ENCODE measurements around the gene ACSL4.
"Not testable (repeated sequence)": the region's sequence is repeated elsewhere in the genome, so short reads cannot be mapped to it uniquely, and the experiment has no call there.

Gene ACSL4

DNA sequence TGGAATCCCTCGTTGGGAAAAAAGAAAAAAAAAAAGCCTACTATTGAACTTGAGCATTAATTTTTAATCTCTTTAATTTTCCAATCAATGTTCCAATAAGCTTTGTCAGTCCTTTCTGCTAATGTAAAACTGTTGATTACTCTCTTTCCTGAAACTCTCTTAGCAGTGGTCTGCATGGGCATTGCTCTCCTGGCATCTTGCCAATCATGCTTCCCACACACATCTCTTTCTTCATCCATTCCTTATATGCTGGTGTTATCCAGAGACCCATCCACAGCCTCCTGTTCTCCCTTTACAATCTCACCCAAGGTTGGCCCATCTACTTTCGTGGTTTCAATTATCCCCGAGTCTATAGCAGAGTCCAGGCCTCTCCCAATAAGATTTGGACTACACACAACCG lies 76.3 kb downstream of the ACSL4 start:
- no peaks in the 10 kb centered on the region for H3K27me3 ChIP-seq
- DNase-seq = no peak
- H3K4me3 ChIP-seq (ENCODE audit: low read depth, low read length) = no peak overlapping the region
- TF ChIP-seq, protein P1, sequence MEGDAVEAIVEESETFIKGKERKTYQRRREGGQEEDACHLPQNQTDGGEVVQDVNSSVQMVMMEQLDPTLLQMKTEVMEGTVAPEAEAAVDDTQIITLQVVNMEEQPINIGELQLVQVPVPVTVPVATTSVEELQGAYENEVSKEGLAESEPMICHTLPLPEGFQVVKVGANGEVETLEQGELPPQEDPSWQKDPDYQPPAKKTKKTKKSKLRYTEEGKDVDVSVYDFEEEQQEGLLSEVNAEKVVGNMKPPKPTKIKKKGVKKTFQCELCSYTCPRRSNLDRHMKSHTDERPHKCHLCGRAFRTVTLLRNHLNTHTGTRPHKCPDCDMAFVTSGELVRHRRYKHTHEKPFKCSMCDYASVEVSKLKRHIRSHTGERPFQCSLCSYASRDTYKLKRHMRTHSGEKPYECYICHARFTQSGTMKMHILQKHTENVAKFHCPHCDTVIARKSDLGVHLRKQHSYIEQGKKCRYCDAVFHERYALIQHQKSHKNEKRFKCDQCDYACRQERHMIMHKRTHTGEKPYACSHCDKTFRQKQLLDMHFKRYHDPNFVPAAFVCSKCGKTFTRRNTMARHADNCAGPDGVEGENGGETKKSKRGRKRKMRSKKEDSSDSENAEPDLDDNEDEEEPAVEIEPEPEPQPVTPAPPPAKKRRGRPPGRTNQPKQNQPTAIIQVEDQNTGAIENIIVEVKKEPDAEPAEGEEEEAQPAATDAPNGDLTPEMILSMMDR (IDR thresholded peaks at IDR 0.05; ENCODE audit: low read depth, low read length) = no peak
- H3K9me3 ChIP-seq = no peaks in the 10 kb centered on the region
- H3K36me3 ChIP-seq = peaks cover 3% of the 10 kb centered on the region; the same call in 1 of the 2 replicates
- no peaks in the 10 kb centered on the region for H3K4me1 ChIP-seq

DNA sequence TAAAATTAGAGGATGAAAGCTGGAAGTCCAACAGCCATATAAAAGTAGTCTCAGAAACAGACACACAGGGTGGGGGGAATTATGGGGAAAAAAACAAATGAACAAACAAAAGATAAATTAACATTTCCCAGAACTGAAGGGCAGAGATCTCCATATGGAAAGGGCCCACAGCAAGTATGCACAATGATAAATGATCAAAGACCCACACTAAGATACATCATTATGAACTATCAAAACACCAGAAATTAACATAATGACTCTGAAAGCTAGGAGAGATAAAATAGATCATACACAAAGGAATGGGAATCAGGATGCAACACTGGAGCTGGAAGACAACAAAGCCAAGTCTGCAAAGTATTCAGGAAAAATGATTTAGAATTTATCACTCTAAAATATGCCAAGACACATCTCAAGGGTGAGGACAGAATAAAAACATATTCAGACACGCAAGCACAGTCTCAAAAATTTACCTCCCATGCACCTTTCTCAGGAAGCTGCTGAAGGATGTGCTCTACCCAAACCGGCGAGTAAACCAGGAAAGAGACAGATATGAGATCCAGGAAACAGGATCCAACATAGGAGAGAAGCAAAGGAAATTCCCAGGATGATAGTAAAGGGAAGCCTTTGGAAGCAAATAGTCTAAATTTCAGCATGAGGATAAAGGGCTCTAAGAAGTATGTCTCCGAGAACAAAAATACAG lies 77.4 kb downstream of the ACSL4 start:
- H3K36me3 ChIP-seq = peaks cover 3% of the 10 kb centered on the region; the same call in 1 of the 2 replicates
- TF ChIP-seq, protein P1 (IDR thresholded peaks at IDR 0.05; ENCODE audit: low read depth, low read length) = no peak
- no peak for DNase-seq
- H3K9me3 ChIP-seq = no peaks in the 10 kb centered on the region
- no peaks in the 10 kb centered on the region for H3K4me1 ChIP-seq
- no peaks in the 10 kb centered on the region for H3K27me3 ChIP-seq
- H3K4me3 ChIP-seq (ENCODE audit: low read depth, low read length) = no peak overlapping the region

- Histone ChIP-seq H3K27me3 (no peaks in the 10 kb centered on the region), H3K9me3 (no peaks in the 10 kb centered on the region), H3K4me3 (ENCODE audit: low read depth, low read length) (no peak overlapping the region), H3K4me1 (no peaks in the 10 kb centered on the region), H3K36me3 (peaks cover 3% of the 10 kb centered on the region; the same call in 1 of the 2 replicates)
- DNase-seq = no peak
- TF ChIP-seq, protein P1 (IDR thresholded peaks at IDR 0.05; ENCODE audit: low read depth, low read length) = no peak
These were observed 78.4 kb downstream of the ACSL4 start for GRCh38 chrX:109654516-109655109.

DNA sequence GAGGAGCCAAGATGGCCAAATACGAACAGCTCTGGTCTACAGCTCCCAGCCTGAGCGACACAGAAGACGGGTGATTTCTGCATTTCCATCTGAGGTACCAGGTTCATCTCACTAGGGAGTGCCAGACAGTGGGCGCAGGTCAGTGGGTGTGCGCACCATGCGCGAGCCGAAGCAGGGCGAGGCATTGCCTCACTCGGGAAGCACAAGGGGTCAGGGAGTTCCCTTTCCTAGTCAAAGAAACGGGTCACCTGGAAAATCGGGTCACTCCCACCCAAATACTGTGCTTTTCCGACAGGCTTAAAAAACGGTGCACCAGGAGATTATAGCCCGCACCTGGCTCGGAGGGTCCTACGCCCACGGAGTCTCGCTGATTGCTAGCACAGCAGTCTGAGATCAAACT lies 88.4 kb downstream of the ACSL4 start:
- H3K27me3 ChIP-seq; DNase-seq; H3K4me3 ChIP-seq (ENCODE audit: low read depth, low read length); H3K36me3 ChIP-seq; H3K9me3 ChIP-seq; H3K4me1 ChIP-seq: not testable (repeated sequence)

- TF ChIP-seq, protein P1 (IDR thresholded peaks at IDR 0.05; ENCODE audit: low read depth, low read length) = no peak
- no peaks in the 10 kb centered on the region for H3K36me3 ChIP-seq
- H3K27me3 ChIP-seq = no peaks in the 10 kb centered on the region
- H3K9me3 ChIP-seq = no peaks in the 10 kb centered on the region
- no peaks in the 10 kb centered on the region for H3K4me1 ChIP-seq
- H3K4me3 ChIP-seq (ENCODE audit: low read depth, low read length) = no peak overlapping the region
- DNase-seq = no peak
These were observed 89.4 kb downstream of the ACSL4 start for GRCh38 chrX:109643687-109644086.

- TF ChIP-seq, protein P1 (IDR thresholded peaks at IDR 0.05; ENCODE audit: low read depth, low read length) = no peak
- no peaks in the 10 kb centered on the region for H3K36me3 ChIP-seq
- H3K4me3 ChIP-seq (ENCODE audit: low read depth, low read length) = no peak overlapping the region
- no peaks in the 10 kb centered on the region for H3K9me3 ChIP-seq
- no peak for DNase-seq
- no peaks in the 10 kb centered on the region for H3K27me3 ChIP-seq
- no peaks in the 10 kb centered on the region for H3K4me1 ChIP-seq
These were observed 94.9 kb downstream of the ACSL4 start for GRCh38 chrX:109638158-109638557.

DNA sequence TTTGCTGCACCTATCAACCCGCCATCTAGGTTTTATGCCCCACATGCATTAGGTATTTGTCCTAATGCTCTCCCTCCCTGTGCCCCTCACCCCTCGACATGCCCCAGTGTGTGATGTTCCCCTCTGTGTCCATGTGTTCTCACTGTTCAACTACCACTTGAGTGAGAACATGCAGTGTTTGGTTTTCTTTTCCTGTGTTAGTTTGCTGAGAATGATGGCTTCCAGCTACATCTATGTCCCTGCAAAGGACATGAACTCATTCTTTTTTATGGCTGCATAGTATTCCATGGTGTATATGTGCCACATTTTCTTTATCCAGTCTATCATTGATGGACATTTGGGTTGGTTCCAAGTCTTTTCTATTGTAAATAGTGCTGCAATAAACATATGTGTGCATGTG lies 95.6 kb downstream of the ACSL4 start:
- not testable (repeated sequence) for H3K4me1 ChIP-seq; H3K9me3 ChIP-seq; H3K27me3 ChIP-seq; DNase-seq; H3K4me3 ChIP-seq (ENCODE audit: low read depth, low read length); H3K36me3 ChIP-seq
